HG02798 (cell line): ENCODE results near the gene EMX2.
"Not testable (repeated sequence)": the region's sequence is repeated elsewhere in the genome, so short reads cannot be mapped to it uniquely, and the experiment has no call there.

Experiments used
- ATAC-seq: cut with Tn5 transposase; IDR thresholded peaks from one replicate; pipeline ENCODE4 v1.9.1; 2021; ENCODE audit warnings: mild to moderate bottlenecking; ENCODE audit not compliant: unreplicated experiment, poor library complexity

Gene EMX2

DNA sequence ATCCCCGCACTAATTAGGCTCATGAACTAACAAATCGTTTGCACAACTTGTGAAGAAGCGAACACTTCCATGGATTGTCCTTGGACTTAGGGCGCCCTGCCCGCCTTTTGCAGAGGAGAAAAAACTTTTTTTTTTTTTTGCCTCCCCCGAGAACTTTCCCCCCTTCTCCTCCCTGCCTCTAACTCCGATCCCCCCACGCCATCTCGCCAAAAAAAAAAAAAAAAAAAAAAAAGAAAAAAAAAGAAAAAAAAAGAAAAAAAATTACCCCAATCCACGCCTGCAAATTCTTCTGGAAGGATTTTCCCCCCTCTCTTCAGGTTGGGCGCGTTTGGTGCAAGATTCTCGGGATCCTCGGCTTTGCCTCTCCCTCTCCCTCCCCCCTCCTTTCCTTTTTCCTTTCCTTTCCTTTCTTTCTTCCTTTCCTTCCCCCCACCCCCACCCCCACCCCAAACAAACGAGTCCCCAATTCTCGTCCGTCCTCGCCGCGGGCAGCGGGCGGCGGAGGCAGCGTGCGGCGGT is at the start of gene EMX2:
Gene EMX2, plus strand, starts transcription at position 41 of the 519 bp plus-strand sequence. CDS start 522 bp downstream, outside the sequence.
- ATAC-seq, result no peak

DNA sequence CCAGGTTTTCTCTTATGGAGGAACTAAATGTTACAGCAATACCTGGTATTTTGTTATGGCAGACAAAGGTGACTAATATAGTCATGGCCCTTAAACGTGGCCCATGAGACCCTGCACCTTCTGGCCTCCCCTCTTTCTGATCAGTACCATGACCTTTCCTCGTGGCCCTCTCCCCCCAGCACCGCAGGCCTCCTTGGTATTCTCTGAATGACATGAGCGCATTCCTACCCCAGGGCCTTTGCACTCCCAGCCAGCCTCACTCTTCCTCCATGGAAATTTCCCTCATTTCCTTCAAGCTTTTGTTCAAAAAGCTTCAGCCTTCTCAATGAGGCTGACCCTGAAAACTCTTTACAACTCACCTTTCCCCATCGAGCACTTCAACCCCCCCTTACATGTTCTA is 46.5 kb upstream of the EMX2 start:
- ATAC-seq, result no peak

DNA sequence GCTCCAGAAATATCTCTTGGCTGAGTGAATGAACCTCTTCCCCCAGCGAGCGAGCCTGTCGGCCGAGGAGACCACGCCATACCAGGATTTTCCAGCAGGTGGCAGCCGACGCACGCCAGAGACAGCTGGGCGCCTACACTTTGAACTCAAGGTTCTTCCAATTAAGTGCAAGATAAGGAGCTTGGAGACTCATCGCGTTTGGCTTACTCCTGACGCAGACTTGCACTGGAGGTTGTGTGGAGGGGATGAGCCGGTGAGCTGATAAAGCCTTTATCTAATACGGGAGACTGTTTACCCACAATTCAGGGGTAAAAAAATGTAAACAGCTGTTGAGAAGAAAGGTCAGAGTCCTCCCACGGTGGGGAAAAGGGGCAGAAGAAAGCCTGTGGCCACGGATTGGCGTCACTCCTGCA is 45.9 kb upstream of the EMX2 start:
- peak; percentile 87 for ATAC-seq

DNA sequence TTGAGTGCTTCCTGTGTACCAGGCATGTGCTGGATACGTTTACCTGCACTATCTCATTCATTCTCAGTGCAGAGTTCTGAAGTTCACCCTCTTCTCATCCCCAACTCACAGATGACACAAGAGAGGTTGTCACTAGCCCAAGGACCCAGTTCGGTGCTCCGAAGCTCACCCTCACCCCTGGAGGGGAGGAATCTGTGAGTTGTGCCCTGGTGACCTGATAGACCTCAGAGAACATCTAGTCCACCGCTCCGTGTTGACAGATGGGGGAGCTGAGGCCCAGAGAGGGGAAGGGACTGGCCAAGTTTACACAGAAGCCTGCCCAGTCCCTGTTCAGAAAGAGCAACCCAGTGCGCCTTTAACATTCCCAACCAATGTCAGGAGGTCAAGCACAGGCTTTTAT is 44.8 kb upstream of the EMX2 start:
- ATAC-seq, result no peak

DNA sequence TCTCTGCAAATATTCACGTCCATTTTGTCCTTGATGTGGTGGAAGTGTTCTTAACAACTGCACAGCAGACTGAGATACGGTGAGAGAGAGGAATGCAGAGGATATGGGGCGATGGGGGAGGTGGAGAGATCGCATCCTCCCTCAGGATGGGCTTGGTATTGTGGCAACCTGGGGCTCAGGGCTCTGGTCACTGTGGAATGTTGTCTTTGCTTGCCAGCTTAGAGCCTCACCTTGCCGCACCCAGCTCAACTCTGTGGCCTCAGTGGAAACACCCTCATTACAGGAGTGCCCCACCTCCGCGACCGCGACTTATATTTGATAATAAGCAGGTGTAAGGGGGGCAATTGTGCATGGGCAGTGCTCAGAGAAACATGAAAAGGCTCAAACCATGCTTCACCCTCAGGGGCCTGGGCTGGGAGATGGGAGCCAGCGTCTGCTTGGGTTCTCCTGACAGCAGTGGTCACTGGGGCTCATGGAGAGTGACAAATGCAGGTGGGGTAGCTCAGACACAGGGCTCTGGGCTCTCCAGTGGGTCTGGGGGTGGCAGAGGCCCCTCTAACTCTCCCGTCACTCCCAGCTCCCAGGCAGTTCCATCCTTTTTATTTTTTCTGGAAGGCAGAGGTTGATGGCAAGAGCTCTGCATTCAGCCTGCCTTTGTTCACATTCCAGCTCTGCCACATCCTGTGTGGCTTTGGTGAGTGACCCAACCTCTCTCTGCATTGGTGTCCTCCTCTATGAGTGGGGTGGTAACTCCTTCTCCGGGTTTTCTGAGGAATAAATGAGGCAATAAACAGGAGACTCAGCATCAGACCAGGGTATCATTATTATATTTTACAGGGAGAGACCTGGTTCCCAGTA is 43.1 kb upstream of the EMX2 start:
- no peak for ATAC-seq

DNA sequence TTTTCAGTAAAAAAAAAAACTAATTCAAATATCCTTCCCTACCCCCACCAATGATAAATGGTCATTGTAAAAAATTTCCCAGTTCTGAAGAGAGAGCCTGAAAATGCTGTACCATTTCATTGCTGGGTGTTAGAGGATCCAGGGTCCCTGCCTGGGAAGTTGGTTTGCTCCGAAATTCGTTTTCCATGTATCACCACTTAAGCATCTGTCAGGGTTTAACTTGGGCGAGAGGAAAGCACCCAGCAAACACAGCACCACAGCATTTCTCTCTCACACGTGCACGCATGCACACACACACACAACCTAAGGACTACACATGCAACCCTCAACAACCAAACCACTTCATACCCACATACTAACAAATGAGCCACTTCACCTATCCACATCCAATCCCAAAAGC is 42.1 kb upstream of the EMX2 start:
- ATAC-seq, result no peak

DNA sequence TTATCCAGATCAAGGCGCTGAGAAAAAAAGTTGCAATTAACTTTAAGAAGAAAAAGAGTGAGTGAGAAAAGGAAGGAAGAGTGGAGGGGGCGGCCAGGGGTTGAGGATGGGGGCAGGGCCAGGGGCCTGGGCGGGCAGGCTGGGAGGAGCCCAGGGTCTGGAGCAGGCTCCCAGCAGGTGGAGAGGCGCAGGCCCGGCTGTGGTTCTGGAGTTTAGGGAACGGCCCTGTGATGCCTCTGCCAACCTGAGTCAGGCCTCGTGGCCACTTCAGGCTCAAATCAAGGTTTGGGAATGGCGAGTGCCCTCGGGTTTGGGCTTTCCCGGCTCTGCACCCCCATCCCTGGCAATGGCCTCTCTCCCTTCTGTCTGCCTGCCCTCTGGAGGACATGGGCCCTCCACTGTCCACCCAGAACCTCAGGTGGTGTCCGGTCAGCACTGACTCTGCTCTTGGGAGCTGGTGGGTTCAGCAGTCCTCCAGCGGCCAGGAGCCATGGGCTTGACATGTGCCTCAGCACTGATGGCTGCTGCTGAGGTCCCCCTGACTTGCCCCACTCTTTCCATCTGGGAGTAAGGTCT is 41.0 kb upstream of the EMX2 start:
- ATAC-seq, result no peak

DNA sequence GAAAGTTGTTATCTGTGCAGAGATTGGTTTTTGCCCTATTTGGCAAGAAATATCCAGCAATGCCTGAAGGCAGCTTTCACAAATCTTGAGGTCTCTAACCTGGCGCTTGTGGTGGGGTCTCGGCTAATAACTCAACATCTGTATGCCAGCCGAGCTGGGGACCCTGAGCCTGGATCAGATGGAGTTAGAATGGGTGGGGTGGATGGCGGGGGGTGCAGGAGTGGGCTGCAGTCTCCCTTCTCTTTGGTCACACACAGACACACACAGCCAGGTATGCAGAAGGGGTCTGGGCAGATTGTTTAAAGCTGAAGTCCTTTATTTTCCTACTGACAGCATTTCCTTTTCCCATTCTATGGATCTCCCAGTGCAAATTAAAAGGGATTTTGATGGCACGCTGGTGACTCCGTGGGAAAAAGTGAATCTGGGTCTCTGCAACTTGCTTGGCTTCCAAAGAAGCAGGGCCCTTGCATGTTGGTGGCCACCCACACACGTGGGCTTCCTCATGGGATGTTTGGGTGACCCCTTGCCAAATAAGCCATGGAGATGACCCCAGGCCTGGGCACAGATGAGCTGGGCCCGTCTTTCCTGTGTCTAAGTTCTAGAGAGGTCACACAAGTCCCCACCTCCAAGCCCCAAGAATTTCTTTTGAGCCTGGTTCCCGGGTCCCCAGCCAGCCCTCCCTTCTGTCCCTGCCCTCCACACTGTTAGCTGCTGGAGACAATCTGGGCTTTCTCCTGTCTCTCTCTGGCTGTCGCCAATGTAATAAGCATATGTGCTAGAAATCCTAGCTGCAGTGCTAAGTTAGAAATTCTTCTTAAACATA is 39.9 kb upstream of the EMX2 start:
- peak; percentile 16 for ATAC-seq

DNA sequence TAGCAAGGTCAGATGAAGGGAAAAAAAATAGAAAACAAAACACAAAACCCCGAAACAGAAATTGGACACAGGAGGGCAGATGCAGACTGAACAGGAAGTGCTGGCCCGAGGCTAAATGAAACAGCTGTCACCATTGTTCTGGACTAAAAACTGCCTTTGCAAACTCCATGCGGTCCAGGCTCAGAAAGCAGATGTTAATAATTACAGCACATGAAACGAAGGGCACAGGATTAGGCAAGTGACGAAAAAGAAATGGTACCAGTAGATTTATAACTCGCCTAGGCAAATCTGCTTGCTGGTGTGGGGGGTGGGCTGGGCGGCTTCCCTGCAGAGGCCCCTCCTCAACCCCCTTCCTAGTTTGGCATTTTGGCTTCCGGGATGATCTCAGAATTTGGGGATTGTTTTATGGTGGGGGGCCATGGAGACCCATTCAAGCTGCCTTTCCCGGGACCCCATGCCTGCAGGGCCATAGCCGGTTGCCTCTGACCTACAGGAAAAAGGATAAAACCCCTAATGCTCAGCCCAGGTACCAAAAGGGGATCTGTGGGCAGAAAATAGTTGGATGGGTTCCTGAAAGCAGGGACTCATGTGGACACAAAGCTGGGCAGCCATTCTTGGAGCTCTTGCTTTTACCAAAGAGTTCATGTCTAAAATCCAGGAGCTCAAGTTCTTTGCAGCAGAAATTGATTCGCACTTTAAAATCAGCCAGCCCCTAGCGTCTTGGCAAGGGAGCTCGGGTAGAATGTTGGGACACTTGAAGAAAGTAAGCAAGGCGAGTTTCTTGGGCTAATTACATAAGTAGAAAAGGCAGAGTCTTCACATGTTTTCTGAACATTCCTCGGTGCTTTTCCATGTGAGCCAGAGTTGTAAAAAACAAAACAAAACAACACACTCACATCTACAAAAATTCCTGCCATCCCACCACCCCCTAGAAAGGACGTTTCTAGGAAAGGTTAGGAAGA is 39.0 kb upstream of the EMX2 start:
- ATAC-seq, result peak; percentile 91

DNA sequence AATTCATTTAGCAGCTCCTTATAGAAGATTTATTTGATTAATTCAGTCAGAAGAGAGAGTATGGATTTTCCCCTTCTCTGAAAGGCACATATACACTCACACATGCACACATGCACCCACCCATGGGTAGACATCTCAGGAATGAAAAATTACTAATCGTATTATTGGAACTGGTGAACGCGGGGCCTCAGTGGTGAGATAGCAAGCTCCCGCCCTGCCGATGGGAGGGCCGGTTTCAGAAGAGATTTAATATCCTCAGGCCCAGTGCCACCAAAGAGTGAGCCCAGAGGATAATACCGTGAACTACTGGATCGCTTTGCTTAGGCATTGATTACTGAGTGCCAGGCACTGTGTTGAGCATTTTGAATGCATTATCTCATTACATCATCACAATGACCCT is 38.0 kb upstream of the EMX2 start:
- ATAC-seq, result no peak

DNA sequence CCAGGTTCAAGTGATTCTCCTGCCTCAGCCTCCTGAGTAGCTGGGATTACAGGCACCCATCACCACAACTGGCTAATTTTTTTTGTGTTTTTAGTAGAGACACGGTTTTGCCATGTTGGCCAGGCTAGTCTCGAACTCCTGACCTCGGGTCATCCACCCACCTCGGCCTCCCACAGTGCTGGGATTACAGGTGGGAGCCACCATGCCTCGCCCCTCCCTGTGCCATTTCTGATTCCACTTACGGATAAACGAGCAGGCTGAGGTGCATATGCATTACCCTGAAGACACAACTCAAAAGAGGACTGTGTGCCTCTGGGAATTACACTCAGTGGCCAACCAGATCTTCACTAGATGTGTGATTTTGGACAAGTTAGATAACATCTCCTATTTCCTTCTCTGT is 35.5 kb upstream of the EMX2 start:
- ATAC-seq, result not testable (repeated sequence)

DNA sequence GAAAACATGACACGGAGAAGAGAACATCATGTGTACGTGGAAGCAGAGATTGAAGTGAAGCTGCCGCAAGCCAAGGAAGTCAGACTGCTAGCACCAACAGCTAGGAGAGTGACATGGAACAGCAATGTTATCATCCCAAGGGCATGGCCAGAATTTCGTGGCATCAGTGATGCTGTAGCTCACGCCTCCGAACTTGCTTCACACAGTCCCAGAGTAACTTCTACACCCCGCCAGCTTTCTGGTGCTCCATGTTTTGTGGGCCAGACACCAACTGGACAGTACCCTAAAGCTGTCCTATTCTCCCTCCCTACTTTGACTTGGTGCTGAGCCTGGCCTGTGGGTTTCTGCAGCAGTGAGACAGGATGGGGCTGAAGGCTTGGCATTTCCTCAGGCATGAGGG is 33.0 kb upstream of the EMX2 start:
- ATAC-seq, result no peak

DNA sequence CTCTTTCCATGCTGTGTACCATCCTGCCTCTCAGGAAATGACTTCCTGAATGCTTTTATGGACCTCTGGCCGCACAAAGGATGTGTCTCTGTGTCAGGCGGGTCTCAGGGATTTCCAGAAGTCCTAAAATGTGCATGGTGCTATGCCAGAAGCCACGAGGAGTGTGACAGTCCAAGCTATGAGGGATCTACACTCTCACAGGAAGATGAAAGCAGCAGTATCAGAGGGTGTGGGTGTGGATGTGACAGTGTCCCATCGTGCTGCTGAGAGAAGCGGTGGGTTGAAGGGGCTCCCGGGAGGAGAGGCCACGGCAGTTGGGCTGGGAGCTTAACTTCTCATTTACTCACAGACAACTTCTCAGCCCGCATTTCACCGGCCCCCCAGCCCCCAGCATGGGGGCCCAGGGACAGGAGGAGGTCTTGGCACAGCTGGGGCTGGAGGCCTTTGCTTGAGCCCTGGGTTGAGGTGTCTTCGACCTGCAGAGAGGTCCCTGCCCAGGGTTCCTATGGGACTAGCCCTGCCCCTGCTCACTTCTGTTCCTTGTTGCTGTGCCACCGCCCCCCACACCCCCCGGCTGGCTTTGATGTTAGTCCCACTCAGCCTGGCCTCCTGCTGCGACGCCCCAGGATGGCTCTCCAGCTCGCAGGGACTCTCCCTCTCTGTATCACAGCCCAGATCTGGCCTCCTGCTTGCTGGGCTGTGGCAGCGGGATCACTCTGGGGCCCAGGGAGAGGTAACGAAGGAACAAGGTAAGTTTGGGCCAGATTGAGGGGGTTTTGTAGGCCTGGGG is 30.8 kb upstream of the EMX2 start:
- no peak for ATAC-seq

DNA sequence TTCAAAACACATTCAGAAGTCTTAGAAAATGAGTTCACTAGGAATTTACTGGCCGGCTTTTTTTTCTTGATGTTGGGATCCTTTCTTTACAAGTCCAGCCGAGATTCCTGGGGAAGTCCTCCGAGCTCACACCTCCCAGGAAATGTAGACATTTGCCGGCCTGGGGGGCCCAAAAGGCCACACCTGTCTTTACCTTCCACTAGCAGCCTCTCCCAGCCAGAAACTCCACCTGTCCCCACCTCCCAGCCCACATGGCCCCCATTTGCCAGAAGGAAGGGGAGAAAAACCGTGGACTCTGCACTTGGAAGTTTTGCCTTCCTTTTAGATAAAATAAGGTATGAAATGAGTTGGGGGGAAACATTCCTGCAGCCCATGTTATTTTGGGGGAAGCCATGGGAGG is 27.6 kb upstream of the EMX2 start:
- ATAC-seq, result no peak

DNA sequence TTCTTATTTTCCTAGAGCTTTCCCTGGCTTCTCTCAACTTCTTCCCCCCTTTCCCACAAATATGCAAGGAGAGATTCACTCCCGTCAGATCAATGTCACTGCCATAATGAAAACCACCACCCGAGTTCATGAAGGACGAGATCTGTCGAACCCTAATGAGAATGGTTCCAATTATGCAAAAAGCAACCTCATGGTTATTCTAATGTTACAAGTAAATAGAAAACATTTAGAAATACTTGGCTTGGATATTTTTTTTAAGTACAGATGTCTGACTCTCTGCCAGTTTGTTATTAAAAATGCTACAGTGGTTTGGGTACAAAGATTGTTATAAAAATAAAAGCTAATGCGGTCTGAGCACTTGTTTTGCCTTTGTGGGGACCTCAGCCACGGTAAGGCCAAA is 25.9 kb upstream of the EMX2 start:
- ATAC-seq, result no peak

DNA sequence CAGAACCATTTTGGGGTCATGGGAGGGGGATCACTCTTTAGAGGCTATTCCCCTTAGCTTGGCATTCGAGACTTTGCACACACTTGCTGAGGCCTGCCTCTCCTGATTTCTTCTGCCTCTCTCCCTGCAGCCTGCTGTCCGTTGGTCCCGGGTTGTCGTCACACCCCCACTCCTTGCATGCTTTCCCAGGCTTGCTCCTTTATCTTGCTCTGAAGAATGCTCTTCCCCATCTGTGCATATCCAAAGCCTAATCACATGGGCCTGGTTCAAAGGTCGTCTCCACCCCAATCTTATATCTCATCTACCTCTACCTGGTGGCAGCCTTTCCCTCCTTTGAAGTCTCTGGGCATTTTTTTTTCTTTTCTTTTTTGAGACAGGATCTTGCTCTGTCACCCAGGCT is 24.3 kb upstream of the EMX2 start:
- ATAC-seq, result no peak

DNA sequence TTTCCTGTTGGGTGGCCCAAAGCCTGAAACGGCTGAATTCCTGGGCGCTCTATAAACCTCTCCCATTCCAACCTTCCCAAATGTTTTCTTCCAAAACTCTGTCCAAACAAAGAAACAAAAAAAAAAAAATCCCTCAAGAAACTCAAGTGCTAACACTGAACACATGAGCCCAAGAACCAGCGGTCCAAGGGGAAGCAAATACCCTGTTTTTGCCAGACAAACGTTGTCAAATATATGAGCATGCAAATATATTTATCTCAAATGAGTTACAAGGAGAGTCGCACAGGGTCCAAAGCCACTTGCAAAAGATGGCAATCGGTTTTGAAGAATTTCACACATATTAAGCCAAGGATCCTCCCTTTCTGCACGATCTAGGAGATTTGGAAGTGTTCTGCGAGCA is 23.3 kb upstream of the EMX2 start:
- no peak for ATAC-seq

DNA sequence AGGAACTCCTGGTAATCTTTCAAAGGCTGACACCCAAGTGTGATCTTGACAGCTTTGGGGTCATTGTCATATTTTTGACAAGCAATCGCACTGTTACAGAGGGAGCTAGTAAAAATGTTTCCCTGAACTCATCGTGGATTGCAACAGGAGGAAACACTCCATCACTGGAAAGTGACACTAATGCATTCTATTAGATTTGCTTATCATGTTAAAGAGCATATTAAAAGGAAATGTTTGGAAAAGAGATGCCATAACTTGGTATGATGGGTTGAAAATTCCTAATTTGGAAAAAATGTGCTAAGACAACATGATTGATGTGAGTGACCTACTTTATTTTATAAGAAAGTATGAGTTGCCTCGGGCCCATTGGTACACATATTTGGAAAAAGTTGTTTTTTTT is 22.7 kb upstream of the EMX2 start:
- no peak for ATAC-seq

DNA sequence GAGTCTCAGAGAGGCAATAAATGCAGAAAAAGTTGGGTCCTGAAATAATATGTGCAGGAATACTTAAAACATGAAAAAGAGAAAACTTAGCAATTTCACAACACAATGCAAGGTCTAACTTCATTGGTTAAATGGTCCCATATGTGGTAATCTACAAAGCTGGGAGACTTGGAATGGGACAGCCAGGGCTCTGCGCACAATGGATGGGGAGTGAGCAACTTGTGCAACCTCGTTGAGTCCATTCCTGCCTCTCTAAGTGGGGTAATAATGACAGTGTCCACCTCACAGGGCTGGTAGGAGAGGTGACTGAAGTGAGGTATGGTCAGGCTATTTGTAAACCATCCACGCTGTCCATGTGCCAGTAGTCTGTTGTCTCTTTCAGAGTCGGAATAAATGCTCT is 11.8 kb upstream of the EMX2 start:
- no peak for ATAC-seq
